GM12878 (cell line): ENCODE measurements around the gene NDUFB11. TPM values are rescaled to one million over a fixed set of nuclear protein-coding genes. Genes with fewer than 3 reads are reported as not detected.

ENCODE experiments used
- ATAC-seq: fragments of 200-7000 bp; cut with Tn5 transposase; 3 replicates; pipeline ENCODE4 v1.9.1; 2020; ENCODE audit warnings: mild to moderate bottlenecking, moderate library complexity
- BruUV-seq: library from RNA; stranded (reverse); fragments of 400-500 nt; replicated peaks from 2 replicates; lab custom pipeline; 2021; lab: Mats Ljungman, UMichigan
- CTCF ChIA-PET: fragments of 300-600 bp; sonication (Branson Sonifier 250); formaldehyde crosslinking; extraction: SDS; loops from one replicate; lab custom pipeline; 2021; ENCODE audit warnings: inconsistent platforms; lab: Yijun Ruan, JAX
- POLR2A ChIA-PET: fragments of 350-600 bp; formaldehyde crosslinking; extraction: SDS; loops from one replicate; lab custom pipeline; 2021; ENCODE audit warnings: inconsistent platforms; lab: Charles Lee
- RAD21 ChIA-PET: fragments of 300-600 bp; sonication (Branson Sonifier 250); formaldehyde crosslinking; loops from one replicate; lab custom pipeline; 2023; ENCODE audit warnings: antibody characterized with exemption; ENCODE audit not compliant: unreplicated experiment; lab: Charles Lee
- SMC1A ChIA-PET: fragments of 300-600 bp; sonication (Branson Sonifier 250); formaldehyde crosslinking; loops from one replicate; lab custom pipeline; 2023; ENCODE audit not compliant: unreplicated experiment, uncharacterized antibody; lab: Charles Lee
- DNase-seq: peaks from one replicate; pipeline ENCODE4 v3.0.0-alpha.2; 2011; ENCODE audit warnings: low read depth, low spot score
- FAIRE-seq: peaks from 3 replicates; lab custom pipeline; 2011; peaks lifted over from hg19 to GRCh38; lab: Jason Lieb, UNC
- H2AFZ ChIP-seq: 2 replicates; pipeline ENCODE4 v1.6.0; 2011; ENCODE audit warnings: low read depth, low read length, control low read depth; ENCODE audit not compliant: control insufficient read depth
- H3K27ac ChIP-seq: 2 replicates; pipeline ENCODE4 v1.5.1; 2011; ENCODE audit warnings: control low read depth; ENCODE audit not compliant: control insufficient read depth, insufficient read depth
- H3K27me3 ChIP-seq, 2 experiments: replicated peaks in 1 of 2; 2 replicates each; pipeline versions ENCODE4 v1.6.0 to v1.6.1; 2011; ENCODE audit warnings: low read length in 1 of 2; ENCODE audit not compliant: control insufficient read depth in 2 of 2, insufficient read depth in 2 of 2
- H3K36me3 ChIP-seq, 2 experiments: 2 replicates each; pipeline ENCODE4 v1.5.1; 2011; ENCODE audit warnings: low read length in 1 of 2; ENCODE audit not compliant: control insufficient read depth in 2 of 2, insufficient read depth in 2 of 2
- H3K4me1 ChIP-seq: 2 replicates; pipeline ENCODE4 v1.6.1; 2011; ENCODE audit warnings: mild to moderate bottlenecking, low read length, moderate library complexity, mixed read lengths; ENCODE audit not compliant: control insufficient read depth, insufficient read depth
- H3K4me2 ChIP-seq: 2 replicates; pipeline ENCODE4 v1.6.0; 2011; ENCODE audit warnings: control low read depth; ENCODE audit not compliant: control insufficient read depth, insufficient read depth
- H3K4me3 ChIP-seq: fragments of 200-600 bp; sonication (generic); 2 replicates; pipeline ENCODE4 v1.5.1; 2016
- H3K79me2 ChIP-seq: 2 replicates; pipeline ENCODE4 v1.6.0; 2011; ENCODE audit warnings: low read length; ENCODE audit not compliant: control insufficient read depth, insufficient read depth
- H3K9ac ChIP-seq: 2 replicates; pipeline ENCODE4 v1.8.0; 2011; ENCODE audit warnings: low read length, control low read depth, mixed read lengths; ENCODE audit not compliant: control insufficient read depth, insufficient read depth
- H3K9me3 ChIP-seq: replicated peaks from 3 replicates; pipeline ENCODE4 v1.5.1; 2011; ENCODE audit warnings: mild to moderate bottlenecking, low read length; ENCODE audit not compliant: control insufficient read depth, insufficient read depth
- H4K20me1 ChIP-seq: 2 replicates; pipeline ENCODE4 v1.6.0; 2011; ENCODE audit not compliant: control insufficient read depth, insufficient read depth
- E4F1 ChIP-seq: fragments of 450-650 bp; IDR thresholded peaks from 2 replicates; pipeline ENCODE4 v1.6.1; 2018; ENCODE audit warnings: borderline replicate concordance, mild to moderate bottlenecking; ENCODE audit not compliant: partially characterized antibody
- HCFC1 ChIP-seq: fragments of 150-350 bp; IDR thresholded peaks from 2 replicates; pipeline ENCODE4 v1.6.1; 2014; ENCODE audit warnings: low read length
- KDM1A ChIP-seq: fragments of 200-600 bp; sonication (generic); IDR thresholded peaks from 2 replicates; pipeline ENCODE4 v1.6.1; 2016; ENCODE audit warnings: borderline replicate concordance
- SMC3 ChIP-seq: IDR thresholded peaks from 2 replicates; pipeline ENCODE4 v1.6.1; 2011; ENCODE audit warnings: low read length, improper control_type of control experiment, borderline replicate concordance
- SRF ChIP-seq, 2 experiments: IDR thresholded peaks; 2 replicates each; pipeline ENCODE4 v1.6.1; 2011; ENCODE audit warnings: low read depth in 2 of 2, low read length in 2 of 2, mild to moderate bottlenecking in 1 of 2, moderate library complexity in 1 of 2
- ZNF24 ChIP-seq: fragments of 450-650 bp; IDR thresholded peaks from 2 replicates; pipeline ENCODE4 v1.6.1; 2017; ENCODE audit warnings: antibody characterized with exemption, mild to moderate bottlenecking
- ZNF592 ChIP-seq: fragments of 450-650 bp; IDR thresholded peaks from 2 replicates; pipeline ENCODE4 v1.6.1; 2017; ENCODE audit warnings: mild to moderate bottlenecking, moderate library complexity
- WGBS: methylation state at CpG from one replicate; pipeline ENCODE4 v1.1.6; 2016; ENCODE audit warnings: low lambda C conversion rate; ENCODE audit not compliant: insufficient replicate concordance, insufficient coverage; ENCODE audit errors: missing lambda C conversion rate; 5-methylcytosine and 5-hydroxymethylcytosine counted together
- in situ Hi-C: fragments of 300-500 bp; cut with MboI; formaldehyde crosslinking; loops from 9 replicates; pipeline ENCODE4 v1.14.3; 2018; ENCODE audit warnings: mixed read lengths
- intact Hi-C: fragments of 100-400 bp; cut with micrococcal nuclease; formaldehyde crosslinking; loops from one replicate; pipeline ENCODE4 v1.14.2; 2022; ENCODE audit not compliant: unreplicated experiment
- polyA plus RNA-seq, 11 experiments: library from polyadenylated mRNA; depleted of rRNA in 4 of 11; unstranded in 6 of 11; stranded (reverse) in 5 of 11; fragments of >200 nt; fragmentation: Nextera tagmentation in 4 of 11; fragmentation: Illumina TruSeq in 1 of 11; extraction: Ambion mirVana in 4 of 11; extraction: Trizol in 1 of 11; gene quantifications; 1 replicate in 1 of 11; 2 replicates in 10 of 11; pipeline versions ENCODE4 v1.2.1 to v1.2.3, GENCODE V29; 2011 to 2016; ENCODE audit warnings: inconsistent platforms in 2 of 11, missing spikeins in 2 of 11, low read depth in 1 of 11
- total RNA-seq, 4 experiments: library from RNA; depleted of rRNA in 3 of 4; stranded (reverse); fragments of >200 nt in 3 of 4; fragmentation: Illumina TruSeq in 1 of 4; extraction: Trizol in 1 of 4; gene quantifications; 2 replicates each; pipeline versions ENCODE4 v1.2.1 to v1.2.3, GENCODE V29; 2013 to 2021
- TF ChIP-seq, protein P1 (sequence below): fragments of 450-650 bp; IDR thresholded peaks from 2 replicates; pipeline ENCODE4 v1.6.1; 2017; ENCODE audit warnings: mild to moderate bottlenecking, low read depth, inconsistent platforms; ENCODE audit not compliant: poor library complexity, severe bottlenecking
- TF ChIP-seq, protein P2 (sequence below), 3 experiments: IDR thresholded peaks in 2 of 3; conservative IDR thresholded peaks in 1 of 3; 2 replicates each; pipeline ENCODE4 v1.5.1; 2011; ENCODE audit warnings: low read depth in 3 of 3, low read length in 3 of 3, mild to moderate bottlenecking in 3 of 3, control low read depth in 2 of 3, moderate library complexity in 2 of 3, inconsistent platforms in 1 of 3, mixed read lengths in 1 of 3; ENCODE audit not compliant: control insufficient read depth in 2 of 3, insufficient read depth in 1 of 3; ENCODE audit errors: extremely low read depth in 1 of 3
- TF ChIP-seq, protein P3 (sequence below): fragments of 450-650 bp; IDR thresholded peaks from 2 replicates; pipeline ENCODE4 v1.6.1; 2017; ENCODE audit warnings: mild to moderate bottlenecking

The NDUFB11 gene
- total and polyA plus RNA-seq, 10 of the 15 experiments (the other 5 are each of a cell fraction or from before 2014, with no cell fraction given), result 16.1 to 202 (median 83.3) TPM

- SMC1A ChIA-PET, result no interaction called here
- POLR2A ChIA-PET, result no interaction called here
- H3K27me3 ChIP-seq, result no peaks in the 10 kb centered on the region; a peak in 1 of 4 replicates
- H3K36me3 ChIP-seq, result peaks cover 0 to 19% of the 10 kb centered on the region in 2 experiments; a peak in 3 of 4 replicates
- intact Hi-C loops (no loop called here), in situ Hi-C loops (no loop called here)
- TF ChIP-seq SRF (IDR thresholded peaks at IDR 0.05; ENCODE audit: low read depth in 2 of 2, low read length in 2 of 2), result no peak
- TF ChIP-seq ZNF24, result no peak
- no peak for TF ChIP-seq SMC3
- TF ChIP-seq, protein P1, sequence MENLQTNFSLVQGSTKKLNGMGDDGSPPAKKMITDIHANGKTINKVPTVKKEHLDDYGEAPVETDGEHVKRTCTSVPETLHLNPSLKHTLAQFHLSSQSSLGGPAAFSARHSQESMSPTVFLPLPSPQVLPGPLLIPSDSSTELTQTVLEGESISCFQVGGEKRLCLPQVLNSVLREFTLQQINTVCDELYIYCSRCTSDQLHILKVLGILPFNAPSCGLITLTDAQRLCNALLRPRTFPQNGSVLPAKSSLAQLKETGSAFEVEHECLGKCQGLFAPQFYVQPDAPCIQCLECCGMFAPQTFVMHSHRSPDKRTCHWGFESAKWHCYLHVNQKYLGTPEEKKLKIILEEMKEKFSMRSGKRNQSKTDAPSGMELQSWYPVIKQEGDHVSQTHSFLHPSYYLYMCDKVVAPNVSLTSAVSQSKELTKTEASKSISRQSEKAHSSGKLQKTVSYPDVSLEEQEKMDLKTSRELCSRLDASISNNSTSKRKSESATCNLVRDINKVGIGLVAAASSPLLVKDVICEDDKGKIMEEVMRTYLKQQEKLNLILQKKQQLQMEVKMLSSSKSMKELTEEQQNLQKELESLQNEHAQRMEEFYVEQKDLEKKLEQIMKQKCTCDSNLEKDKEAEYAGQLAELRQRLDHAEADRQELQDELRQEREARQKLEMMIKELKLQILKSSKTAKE, result no peak
- TF ChIP-seq E4F1, result no peak
- TF ChIP-seq ZNF592, result no peak
- TF ChIP-seq, protein P2, sequence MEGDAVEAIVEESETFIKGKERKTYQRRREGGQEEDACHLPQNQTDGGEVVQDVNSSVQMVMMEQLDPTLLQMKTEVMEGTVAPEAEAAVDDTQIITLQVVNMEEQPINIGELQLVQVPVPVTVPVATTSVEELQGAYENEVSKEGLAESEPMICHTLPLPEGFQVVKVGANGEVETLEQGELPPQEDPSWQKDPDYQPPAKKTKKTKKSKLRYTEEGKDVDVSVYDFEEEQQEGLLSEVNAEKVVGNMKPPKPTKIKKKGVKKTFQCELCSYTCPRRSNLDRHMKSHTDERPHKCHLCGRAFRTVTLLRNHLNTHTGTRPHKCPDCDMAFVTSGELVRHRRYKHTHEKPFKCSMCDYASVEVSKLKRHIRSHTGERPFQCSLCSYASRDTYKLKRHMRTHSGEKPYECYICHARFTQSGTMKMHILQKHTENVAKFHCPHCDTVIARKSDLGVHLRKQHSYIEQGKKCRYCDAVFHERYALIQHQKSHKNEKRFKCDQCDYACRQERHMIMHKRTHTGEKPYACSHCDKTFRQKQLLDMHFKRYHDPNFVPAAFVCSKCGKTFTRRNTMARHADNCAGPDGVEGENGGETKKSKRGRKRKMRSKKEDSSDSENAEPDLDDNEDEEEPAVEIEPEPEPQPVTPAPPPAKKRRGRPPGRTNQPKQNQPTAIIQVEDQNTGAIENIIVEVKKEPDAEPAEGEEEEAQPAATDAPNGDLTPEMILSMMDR (IDR thresholded peaks at IDR 0.05 in 2 of 3, conservative IDR thresholded peaks at IDR 0.05 in 1 of 3; ENCODE audit: control insufficient read depth in 2 of 3, extremely low read depth in 1 of 3, insufficient read depth in 1 of 3, low read depth in 3 of 3, low read length in 3 of 3), result no peak
- TF ChIP-seq KDM1A, result no peak
- no peak for TF ChIP-seq HCFC1
- TF ChIP-seq, protein P3, sequence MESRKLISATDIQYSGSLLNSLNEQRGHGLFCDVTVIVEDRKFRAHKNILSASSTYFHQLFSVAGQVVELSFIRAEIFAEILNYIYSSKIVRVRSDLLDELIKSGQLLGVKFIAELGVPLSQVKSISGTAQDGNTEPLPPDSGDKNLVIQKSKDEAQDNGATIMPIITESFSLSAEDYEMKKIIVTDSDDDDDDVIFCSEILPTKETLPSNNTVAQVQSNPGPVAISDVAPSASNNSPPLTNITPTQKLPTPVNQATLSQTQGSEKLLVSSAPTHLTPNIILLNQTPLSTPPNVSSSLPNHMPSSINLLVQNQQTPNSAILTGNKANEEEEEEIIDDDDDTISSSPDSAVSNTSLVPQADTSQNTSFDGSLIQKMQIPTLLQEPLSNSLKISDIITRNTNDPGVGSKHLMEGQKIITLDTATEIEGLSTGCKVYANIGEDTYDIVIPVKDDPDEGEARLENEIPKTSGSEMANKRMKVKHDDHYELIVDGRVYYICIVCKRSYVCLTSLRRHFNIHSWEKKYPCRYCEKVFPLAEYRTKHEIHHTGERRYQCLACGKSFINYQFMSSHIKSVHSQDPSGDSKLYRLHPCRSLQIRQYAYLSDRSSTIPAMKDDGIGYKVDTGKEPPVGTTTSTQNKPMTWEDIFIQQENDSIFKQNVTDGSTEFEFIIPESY, result no peak
- WGBS, result 68% methylated on average over 18 of the region's 18 CpGs
- no peaks in the 10 kb centered on the region for H3K4me1 ChIP-seq
- no peak overlapping the region for H2AFZ ChIP-seq
- H3K9ac ChIP-seq, result no peak overlapping the region
- no peak overlapping the region for H3K27ac ChIP-seq
- H3K4me3 ChIP-seq, result no peak overlapping the region
- no peak overlapping the region for H3K4me2 ChIP-seq
- CTCF ChIA-PET, result no interaction called here
- ATAC-seq (no peak), FAIRE-seq (no peak), DNase-seq (no peak)
- H3K9me3 ChIP-seq, result no peaks in the 10 kb centered on the region
- no TSS peak for BruUV-seq
- H4K20me1 ChIP-seq, result no peaks in the 10 kb centered on the region
- no peaks in the 10 kb centered on the region for H3K79me2 ChIP-seq
- RAD21 ChIA-PET, result no interaction called here
Observed at GRCh38 chrX:47179928-47180255, 35.4 kb upstream of the NDUFB11 start.
